GM18502 (cell line): ENCODE measurements around the gene COPE.

Experiments
- ATAC-seq: cut with Tn5 transposase; IDR thresholded peaks from one replicate; pipeline ENCODE4 v1.9.1; 2021; ENCODE audit warnings: mild to moderate bottlenecking; ENCODE audit not compliant: unreplicated experiment, poor library complexity

COPE gene

GRCh38 chr19:18869781-18870530, 49.2 kb downstream of the COPE start:
- no peak for ATAC-seq

- no peak for ATAC-seq
These were observed 50.1 kb downstream of the COPE start for GRCh38 chr19:18869023-18869618.

- no peak for ATAC-seq
These were observed 50.7 kb downstream of the COPE start for GRCh38 chr19:18868380-18869022.

GRCh38 chr19:18867751-18868150, 51.4 kb downstream of the COPE start:
- ATAC-seq: no peak

- ATAC-seq: no peak
These were observed 52.0 kb downstream of the COPE start for GRCh38 chr19:18867199-18867598.

GRCh38 chr19:18866800-18867123, 52.4 kb downstream of the COPE start:
- no peak for ATAC-seq

- peak; percentile 53 for ATAC-seq
These were observed 53.0 kb downstream of the COPE start for GRCh38 chr19:18865973-18866799.

- no peak for ATAC-seq
These were observed 53.8 kb downstream of the COPE start for GRCh38 chr19:18865106-18865972.

GRCh38 chr19:18863843-18864362, 55.3 kb downstream of the COPE start:
- no peak for ATAC-seq

- no peak for ATAC-seq
These were observed 56.0 kb downstream of the COPE start for GRCh38 chr19:18862976-18863842.

- no peak for ATAC-seq
These were observed 57.3 kb downstream of the COPE start for GRCh38 chr19:18861917-18862316.

GRCh38 chr19:18861235-18861634, 58.0 kb downstream of the COPE start:
- ATAC-seq: no peak

- no peak for ATAC-seq
These were observed 58.5 kb downstream of the COPE start for GRCh38 chr19:18860725-18861124.

- ATAC-seq: no peak
These were observed 58.9 kb downstream of the COPE start for GRCh38 chr19:18860302-18860700.

- no peak for ATAC-seq
These were observed 59.4 kb downstream of the COPE start for GRCh38 chr19:18859676-18860301.

- no peak for ATAC-seq
These were observed 60.1 kb downstream of the COPE start for GRCh38 chr19:18858906-18859646.

GRCh38 chr19:18857223-18857622, 62.0 kb downstream of the COPE start:
- no peak for ATAC-seq
